SK-N-MC (cell line): ENCODE data around the gene FGF18.

Experiments used
- EZH2 ChIP-seq: fragments of 200-600 bp; sonication (generic); IDR thresholded peaks from one replicate; pipeline ENCODE4 v1.6.1; 2017; ENCODE audit warnings: antibody characterized with exemption
- FOXP2 ChIP-seq: optimal IDR thresholded peaks from 2 replicates; pipeline ENCODE3; 2011; ENCODE audit warnings: mild to moderate bottlenecking, moderate library complexity; ENCODE audit not compliant: insufficient read depth; ENCODE audit errors: extremely low read length, control extremely low read depth
- POLR2AphosphoS5 ChIP-seq: IDR thresholded peaks from 2 replicates; pipeline ENCODE4 v1.6.1; 2012; ENCODE audit warnings: mild to moderate bottlenecking, low read depth, low read length, borderline replicate concordance

DNA sequence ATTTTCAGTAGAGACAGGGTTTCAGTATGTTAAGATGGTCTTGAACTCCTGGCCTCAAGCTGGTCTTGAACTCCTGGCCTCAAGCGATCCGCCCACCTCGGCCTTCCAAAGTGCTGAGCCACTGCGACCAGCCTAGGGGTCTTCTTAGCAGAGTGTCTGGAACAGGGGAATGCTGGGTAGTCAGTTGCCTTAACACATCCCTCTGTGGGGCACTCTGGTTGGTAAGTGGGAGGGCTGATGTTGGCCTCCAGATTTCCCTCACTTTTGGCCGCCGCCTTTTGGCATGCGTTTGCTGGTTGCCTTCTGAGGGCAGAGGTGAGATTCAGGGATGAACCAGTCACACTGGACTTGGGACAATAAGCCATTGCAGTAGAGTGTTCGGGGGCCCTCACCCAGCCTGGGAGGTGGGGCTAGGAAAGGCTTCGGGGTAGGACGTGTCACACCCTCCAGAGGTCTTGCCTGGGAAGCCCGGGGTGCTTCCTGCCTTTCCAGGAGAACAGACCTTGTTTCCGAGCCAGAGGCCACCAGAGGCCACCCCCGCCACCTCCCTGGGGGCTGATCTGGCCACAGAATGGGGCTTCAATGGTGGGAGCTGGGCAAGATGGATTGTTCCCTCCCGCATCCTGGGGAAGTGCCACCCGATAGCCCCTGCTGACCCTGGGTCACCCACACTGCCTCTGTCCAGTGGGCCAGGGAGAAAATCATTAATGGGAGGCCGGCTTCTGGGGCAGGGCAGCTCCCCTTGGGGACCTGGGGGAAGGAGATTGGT, 13.3 kb downstream of the FGF18 start:
- TF ChIP-seq EZH2 (no peak), FOXP2 (no peak), POLR2AphosphoS5 (no peak)
